B cell (primary cell): ENCODE data around the gene FOXO3. TPM values are rescaled to one million over a fixed set of nuclear protein-coding genes. Genes with fewer than 3 reads are reported as not detected.

Experiments used
- ATAC-seq: fragments of 200-7000 bp; cut with Tn5 transposase; one replicate; pipeline ENCODE4 v1.10.0; 2021; ENCODE audit warnings: low read depth, mild to moderate bottlenecking, moderate number of reproducible peaks, moderate library complexity
- CTCF ChIA-PET: fragments of 350-600 bp; sonication (Branson Sonifier 250); formaldehyde crosslinking; loops from one replicate; lab custom pipeline; 2021; ENCODE audit warnings: antibody characterized with exemption, inconsistent platforms; lab: Charles Lee
- POLR2A ChIA-PET: fragments of 350-600 bp; sonication (Branson Sonifier 250); formaldehyde crosslinking; loops from one replicate; lab custom pipeline; 2021; ENCODE audit warnings: antibody characterized with exemption; lab: Charles Lee
- DNase-seq: peaks from one replicate; pipeline ENCODE4 v3.0.0; 2013
- H2AFZ ChIP-seq: 2 replicates; pipeline ENCODE4 v1.6.1; 2012; ENCODE audit warnings: mild to moderate bottlenecking, low read depth, low read length; ENCODE audit not compliant: insufficient read depth, poor library complexity, severe bottlenecking
- H3K27ac ChIP-seq, 2 donors: 1 replicate in 1 of 2; 2 replicates in 1 of 2; pipeline ENCODE4 v1.5.1; 2012 to 2013; ENCODE audit warnings: low read length in 2 of 2, mild to moderate bottlenecking in 2 of 2, moderate library complexity in 1 of 2
- H3K27me3 ChIP-seq, 4 experiments: fragments of 200-600 bp in 1 of 4; sonication (generic) in 1 of 4; replicated peaks in 1 of 4; 1 replicate in 2 of 4; 2 replicates in 2 of 4; pipeline versions ENCODE4 v1.6.1 to v1.7.0; 2013 to 2016; ENCODE audit warnings: low read length in 3 of 4, mild to moderate bottlenecking in 2 of 4, mixed read lengths in 1 of 4, moderate library complexity in 1 of 4; ENCODE audit not compliant: insufficient read depth in 4 of 4, control insufficient read depth in 3 of 4; ENCODE audit errors: control extremely low read depth in 1 of 4
- H3K36me3 ChIP-seq, 2 experiments: replicated peaks in 1 of 2; 1 replicate in 1 of 2; 2 replicates in 1 of 2; pipeline versions ENCODE4 v1.6.1 to v1.7.1; 2013; ENCODE audit warnings: low read length in 1 of 2; ENCODE audit not compliant: insufficient read depth in 2 of 2, control insufficient read depth in 1 of 2; ENCODE audit errors: control extremely low read depth in 1 of 2, extremely low read depth in 1 of 2
- H3K4me1 ChIP-seq, 2 donors: fragments of 200-600 bp in 1 of 2; sonication (generic) in 1 of 2; 1 replicate in 1 of 2; 2 replicates in 1 of 2; pipeline versions ENCODE4 v1.5.1 to v1.6.1; 2013 to 2017; ENCODE audit warnings: low read length in 2 of 2; ENCODE audit not compliant: control insufficient read depth in 2 of 2, insufficient read depth in 2 of 2
- H3K4me2 ChIP-seq: replicated peaks from 2 replicates; pipeline ENCODE3; 2012; ENCODE audit warnings: mild to moderate bottlenecking, low read depth, low read length; ENCODE audit not compliant: poor library complexity, severe bottlenecking
- H3K4me3 ChIP-seq, 5 experiments: fragments of 200-600 bp in 1 of 5; sonication (generic) in 1 of 5; 1 replicate in 3 of 5; 2 replicates in 2 of 5; pipeline versions ENCODE4 v1.5.1 to v1.7.0; 2011 to 2016; ENCODE audit warnings: low read length in 4 of 5, mild to moderate bottlenecking in 4 of 5, low read depth in 2 of 5, control low read depth in 1 of 5, moderate library complexity in 1 of 5; ENCODE audit not compliant: insufficient read depth in 1 of 5; ENCODE audit errors: control extremely low read depth in 1 of 5, extremely low read depth in 1 of 5
- H3K79me2 ChIP-seq: fragments of 200-600 bp; sonication (generic); one replicate; pipeline ENCODE4 v1.6.0; 2016; ENCODE audit warnings: low read length; ENCODE audit not compliant: control insufficient read depth, insufficient read depth
- H3K9ac ChIP-seq: fragments of 200-600 bp; sonication (generic); 2 replicates; pipeline ENCODE4 v1.6.1; 2017; ENCODE audit warnings: mild to moderate bottlenecking, low read length, moderate library complexity
- H3K9me3 ChIP-seq, 3 donors: one replicate each; pipeline versions ENCODE4 v1.6.1 to v1.7.1; 2013; ENCODE audit warnings: low read length in 2 of 3; ENCODE audit not compliant: control insufficient read depth in 2 of 3, insufficient read depth in 1 of 3; ENCODE audit errors: control extremely low read depth in 1 of 3
- H4K20me1 ChIP-seq: 2 replicates; pipeline ENCODE4 v1.6.0; 2012; ENCODE audit warnings: mild to moderate bottlenecking, low read length; ENCODE audit not compliant: insufficient read depth, control insufficient read depth, poor library complexity, severe bottlenecking
- H3K27ac Mint-ChIP-seq: one replicate; pipeline ENCODE4 v1.8.0; 2021; ENCODE audit warnings: mixed read lengths
- H3K27me3 Mint-ChIP-seq: one replicate; pipeline ENCODE4 v1.8.0; 2021; ENCODE audit warnings: mixed read lengths
- H3K4me1 Mint-ChIP-seq: one replicate; pipeline ENCODE4 v1.8.0; 2021; ENCODE audit warnings: mixed read lengths
- H3K4me3 Mint-ChIP-seq: one replicate; pipeline ENCODE4 v1.8.0; 2021; ENCODE audit warnings: mixed read lengths
- H3K9me3 Mint-ChIP-seq: one replicate; pipeline ENCODE4 v1.8.0; 2022; ENCODE audit warnings: mixed read lengths; ENCODE audit not compliant: insufficient read depth
- EZH2 ChIP-seq: IDR thresholded peaks from 2 replicates; pipeline ENCODE4 v1.6.1; 2012; ENCODE audit warnings: borderline replicate concordance, low read depth, mild to moderate bottlenecking, moderate library complexity, low read length; ENCODE audit not compliant: insufficient read depth, poor library complexity, severe bottlenecking
- WGBS: methylation state at CpG from one replicate; pipeline ENCODE4 v1.1.5; 2013; ENCODE audit warnings: missing lambda C conversion rate; ENCODE audit not compliant: insufficient coverage; 5-methylcytosine and 5-hydroxymethylcytosine counted together
- intact Hi-C: fragments of 100-400 bp; cut with micrococcal nuclease; formaldehyde crosslinking; loops from one replicate; pipeline ENCODE4 v1.10.0; 2022
- polyA plus RNA-seq: library from polyadenylated mRNA; depleted of rRNA; stranded (reverse); fragments of >200 nt; gene quantifications from 2 replicates; pipeline ENCODE4 v1.2.3, GENCODE V29; 2012
- total RNA-seq, 2 donors: library from RNA; stranded (reverse); fragments of 120-200 nt in 1 of 2; gene quantifications; 1 replicate in 1 of 2; 2 replicates in 1 of 2; pipeline versions ENCODE4 v1.2.3 to v1.2.4, GENCODE V29; 2013 to 2022
- TF ChIP-seq, protein P1 (sequence below): fragments of 200-600 bp; IDR thresholded peaks from one replicate; pipeline ENCODE4 v1.8.0; 2022; ENCODE audit warnings: antibody characterized with exemption, mild to moderate bottlenecking

Gene FOXO3
- total and polyA plus RNA-seq, 2 donors (not counting 1 experiment from before 2014, with no cell fraction given): 6.0 to 16.9 TPM

DNA sequence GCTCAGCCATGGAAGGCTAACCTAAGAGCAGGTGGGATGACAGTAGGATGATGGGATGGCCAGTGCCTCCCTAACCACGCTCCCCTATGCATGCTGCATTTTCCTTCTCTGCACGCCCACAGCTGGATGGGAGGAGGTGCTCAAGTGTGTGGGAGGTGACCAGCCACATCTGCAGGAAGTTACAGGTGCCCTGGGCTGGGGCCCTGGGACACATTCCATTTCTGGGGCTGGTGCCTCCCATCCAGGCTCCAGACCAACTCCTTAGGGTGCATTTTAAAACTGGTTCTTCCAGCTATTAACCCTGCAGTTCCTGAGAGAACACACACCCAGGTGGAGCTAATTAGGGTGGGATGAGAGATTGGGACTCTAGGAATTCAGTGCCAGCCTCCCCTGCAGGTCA is 152.2 kb downstream of the FOXO3 start:
- H3K9me3 ChIP-seq: peaks cover 0 to 3% (median 0%) of the 10 kb centered on the region in 3 donors
- TF ChIP-seq EZH2: no peak
- TF ChIP-seq, protein P1, sequence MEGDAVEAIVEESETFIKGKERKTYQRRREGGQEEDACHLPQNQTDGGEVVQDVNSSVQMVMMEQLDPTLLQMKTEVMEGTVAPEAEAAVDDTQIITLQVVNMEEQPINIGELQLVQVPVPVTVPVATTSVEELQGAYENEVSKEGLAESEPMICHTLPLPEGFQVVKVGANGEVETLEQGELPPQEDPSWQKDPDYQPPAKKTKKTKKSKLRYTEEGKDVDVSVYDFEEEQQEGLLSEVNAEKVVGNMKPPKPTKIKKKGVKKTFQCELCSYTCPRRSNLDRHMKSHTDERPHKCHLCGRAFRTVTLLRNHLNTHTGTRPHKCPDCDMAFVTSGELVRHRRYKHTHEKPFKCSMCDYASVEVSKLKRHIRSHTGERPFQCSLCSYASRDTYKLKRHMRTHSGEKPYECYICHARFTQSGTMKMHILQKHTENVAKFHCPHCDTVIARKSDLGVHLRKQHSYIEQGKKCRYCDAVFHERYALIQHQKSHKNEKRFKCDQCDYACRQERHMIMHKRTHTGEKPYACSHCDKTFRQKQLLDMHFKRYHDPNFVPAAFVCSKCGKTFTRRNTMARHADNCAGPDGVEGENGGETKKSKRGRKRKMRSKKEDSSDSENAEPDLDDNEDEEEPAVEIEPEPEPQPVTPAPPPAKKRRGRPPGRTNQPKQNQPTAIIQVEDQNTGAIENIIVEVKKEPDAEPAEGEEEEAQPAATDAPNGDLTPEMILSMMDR: no peak
- H3K4me3 ChIP-seq: no peak overlapping the region
- H3K9ac ChIP-seq: no peak overlapping the region
- H3K27me3 Mint-ChIP-seq: peaks cover 23% of the 10 kb centered on the region
- H3K27me3 ChIP-seq: no peaks in the 10 kb centered on the region
- no peaks in the 10 kb centered on the region for H3K4me1 ChIP-seq
- H3K4me3 Mint-ChIP-seq: no peak overlapping the region
- no CpG with 5 or more reads among the region's 2 CpGs for WGBS
- H3K27ac Mint-ChIP-seq: no peak overlapping the region
- H3K4me2 ChIP-seq: no peak overlapping the region
- no peak overlapping the region for H3K27ac ChIP-seq
- no peaks in the 10 kb centered on the region for H4K20me1 ChIP-seq
- POLR2A ChIA-PET: no interaction called here
- DNase-seq (no peak), ATAC-seq (no peak)
- no peaks in the 10 kb centered on the region for H3K36me3 ChIP-seq
- intact Hi-C loops: no loop called here
- no peaks in the 10 kb centered on the region for H3K9me3 Mint-ChIP-seq
- no peaks in the 10 kb centered on the region for H3K4me1 Mint-ChIP-seq
- CTCF ChIA-PET: no interaction called here
- no peak overlapping the region for H2AFZ ChIP-seq
- H3K79me2 ChIP-seq: no peaks in the 10 kb centered on the region

DNA sequence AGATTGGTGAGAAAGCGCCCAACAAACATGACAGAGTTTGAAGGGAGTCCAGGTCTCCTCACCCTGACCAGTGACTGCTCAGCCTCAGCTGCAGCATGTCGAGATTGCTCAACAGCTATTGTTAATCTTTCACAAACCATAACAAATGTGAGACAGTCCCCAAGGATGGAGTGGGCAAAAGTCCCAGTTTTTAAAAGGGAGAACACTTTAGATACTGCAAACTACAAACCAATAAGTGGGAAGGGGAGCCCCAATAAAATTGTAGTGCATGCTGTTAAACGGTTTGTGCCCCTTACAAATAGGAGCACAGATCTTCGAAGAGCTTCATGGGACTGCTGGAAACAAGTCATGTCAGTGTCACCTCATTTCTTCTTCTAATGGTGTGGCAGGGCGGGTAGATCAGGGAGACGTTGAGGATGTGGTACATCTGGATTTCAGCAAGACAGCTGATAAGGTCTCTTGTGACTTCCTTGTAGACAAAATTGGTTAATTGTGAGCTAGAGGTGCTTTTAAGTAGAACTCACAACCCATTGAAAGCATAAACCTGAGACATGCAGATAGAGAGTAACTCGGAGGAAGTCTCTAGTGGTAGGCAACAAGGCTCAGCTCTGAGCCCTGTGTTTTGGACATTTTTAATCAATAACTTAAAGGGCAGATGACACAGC is 153.5 kb downstream of the FOXO3 start:
- H3K27me3 Mint-ChIP-seq: peaks cover 25% of the 10 kb centered on the region
- H3K4me2 ChIP-seq: no peak overlapping the region
- intact Hi-C loops: no loop called here
- 70% methylated on average over 4 of the region's 7 CpGs for WGBS
- no peak overlapping the region for H3K27ac Mint-ChIP-seq
- no peaks in the 10 kb centered on the region for H3K9me3 Mint-ChIP-seq
- H3K9me3 ChIP-seq: peaks cover 0 to 3% (median 0%) of the 10 kb centered on the region in 3 donors
- H3K4me1 Mint-ChIP-seq: no peaks in the 10 kb centered on the region
- H4K20me1 ChIP-seq: no peaks in the 10 kb centered on the region
- DNase-seq (no peak), ATAC-seq (no peak)
- no peak overlapping the region for H3K27ac ChIP-seq
- H3K4me3 Mint-ChIP-seq: no peak overlapping the region
- H3K9ac ChIP-seq: no peak overlapping the region
- H2AFZ ChIP-seq: no peak overlapping the region
- H3K4me3 ChIP-seq: no peak overlapping the region
- no peaks in the 10 kb centered on the region for H3K79me2 ChIP-seq
- H3K27me3 ChIP-seq: no peaks in the 10 kb centered on the region
- H3K36me3 ChIP-seq: no peaks in the 10 kb centered on the region
- CTCF ChIA-PET: interaction anchor here (1.3 kb wide), 1 partner anchor 69 kb away, joined by 3 read pairs; no protein-coding TSS in a partner anchor
- no peaks in the 10 kb centered on the region for H3K4me1 ChIP-seq
- POLR2A ChIA-PET: no interaction called here
- TF ChIP-seq, protein P1: no peak
- TF ChIP-seq EZH2: no peak
